ENCODE measurements around the gene ICA1L. TPM values are rescaled to one million over a fixed set of nuclear protein-coding genes. Genes with fewer than 3 reads are reported as not detected.
"Not testable (repeated sequence)": the region's sequence is repeated elsewhere in the genome, so short reads cannot be mapped to it uniquely, and the experiment has no call there.

The ICA1L gene
- total RNA-seq, 1 donor from 2014 or later = 17.8 TPM

DNA sequence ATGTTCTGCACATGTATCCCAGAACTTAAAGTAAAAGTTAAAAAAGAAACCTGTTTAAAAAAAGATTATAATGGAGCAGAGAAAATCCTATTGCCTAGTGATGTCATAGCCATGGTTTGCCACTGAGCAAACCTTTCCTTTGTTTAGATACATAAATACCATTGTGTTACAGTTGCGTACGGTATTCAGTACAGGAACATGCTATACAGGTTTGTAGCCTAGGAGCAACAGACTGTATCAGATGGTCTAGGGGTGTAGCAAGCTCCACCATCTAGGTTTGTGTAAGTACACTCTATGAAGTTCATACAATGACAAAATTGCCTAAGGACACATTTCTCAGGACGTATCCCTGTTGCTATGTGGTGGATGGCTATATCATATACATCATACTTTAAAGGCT, 13.0 kb downstream of the ICA1L start:
- no peak for DNase-seq (ENCODE audit: low spot score, unreplicated experiment)
- H3K4me3 Mint-ChIP-seq (ENCODE audit: low read depth) = no peak overlapping the region
- no peak overlapping the region for H3K27ac Mint-ChIP-seq
- peaks cover 9% of the 10 kb centered on the region for H3K9me3 Mint-ChIP-seq (ENCODE audit: low read depth)
- H3K36me3 Mint-ChIP-seq (ENCODE audit: insufficient read depth) = peaks cover 4% of the 10 kb centered on the region
- TF ChIP-seq, protein P1, sequence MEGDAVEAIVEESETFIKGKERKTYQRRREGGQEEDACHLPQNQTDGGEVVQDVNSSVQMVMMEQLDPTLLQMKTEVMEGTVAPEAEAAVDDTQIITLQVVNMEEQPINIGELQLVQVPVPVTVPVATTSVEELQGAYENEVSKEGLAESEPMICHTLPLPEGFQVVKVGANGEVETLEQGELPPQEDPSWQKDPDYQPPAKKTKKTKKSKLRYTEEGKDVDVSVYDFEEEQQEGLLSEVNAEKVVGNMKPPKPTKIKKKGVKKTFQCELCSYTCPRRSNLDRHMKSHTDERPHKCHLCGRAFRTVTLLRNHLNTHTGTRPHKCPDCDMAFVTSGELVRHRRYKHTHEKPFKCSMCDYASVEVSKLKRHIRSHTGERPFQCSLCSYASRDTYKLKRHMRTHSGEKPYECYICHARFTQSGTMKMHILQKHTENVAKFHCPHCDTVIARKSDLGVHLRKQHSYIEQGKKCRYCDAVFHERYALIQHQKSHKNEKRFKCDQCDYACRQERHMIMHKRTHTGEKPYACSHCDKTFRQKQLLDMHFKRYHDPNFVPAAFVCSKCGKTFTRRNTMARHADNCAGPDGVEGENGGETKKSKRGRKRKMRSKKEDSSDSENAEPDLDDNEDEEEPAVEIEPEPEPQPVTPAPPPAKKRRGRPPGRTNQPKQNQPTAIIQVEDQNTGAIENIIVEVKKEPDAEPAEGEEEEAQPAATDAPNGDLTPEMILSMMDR (IDR thresholded peaks at IDR 0.05; ENCODE audit: unreplicated experiment) = no peak
- peaks cover 2% of the 10 kb centered on the region for H3K4me1 Mint-ChIP-seq (ENCODE audit: low read depth)
- H3K27me3 Mint-ChIP-seq = no peaks in the 10 kb centered on the region

DNA sequence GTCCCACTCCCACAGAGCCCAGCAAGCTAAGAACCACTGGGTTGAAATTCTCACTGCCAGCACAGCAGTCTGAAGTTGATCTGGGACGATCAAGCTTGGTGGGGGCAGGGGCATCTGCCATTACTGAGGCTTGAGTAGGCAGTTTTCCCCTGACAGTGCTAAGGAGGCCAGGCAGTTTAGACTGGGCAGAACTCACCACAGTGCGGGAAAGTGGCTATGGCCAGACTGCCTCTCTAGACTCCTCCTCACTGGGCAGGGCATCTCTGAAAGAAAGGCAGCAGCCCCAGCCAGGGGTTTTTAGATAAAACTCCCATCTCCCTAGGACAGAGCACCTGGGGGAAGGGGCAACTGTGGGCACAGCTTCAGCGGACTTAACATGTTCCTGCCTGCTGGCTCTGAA, 22.2 kb downstream of the ICA1L start:
- H3K4me3 Mint-ChIP-seq (ENCODE audit: low read depth); H3K27me3 Mint-ChIP-seq; H3K9me3 Mint-ChIP-seq (ENCODE audit: low read depth); H3K4me1 Mint-ChIP-seq (ENCODE audit: low read depth); H3K27ac Mint-ChIP-seq; DNase-seq (ENCODE audit: low spot score, unreplicated experiment); H3K36me3 Mint-ChIP-seq (ENCODE audit: insufficient read depth): not testable (repeated sequence)

DNA sequence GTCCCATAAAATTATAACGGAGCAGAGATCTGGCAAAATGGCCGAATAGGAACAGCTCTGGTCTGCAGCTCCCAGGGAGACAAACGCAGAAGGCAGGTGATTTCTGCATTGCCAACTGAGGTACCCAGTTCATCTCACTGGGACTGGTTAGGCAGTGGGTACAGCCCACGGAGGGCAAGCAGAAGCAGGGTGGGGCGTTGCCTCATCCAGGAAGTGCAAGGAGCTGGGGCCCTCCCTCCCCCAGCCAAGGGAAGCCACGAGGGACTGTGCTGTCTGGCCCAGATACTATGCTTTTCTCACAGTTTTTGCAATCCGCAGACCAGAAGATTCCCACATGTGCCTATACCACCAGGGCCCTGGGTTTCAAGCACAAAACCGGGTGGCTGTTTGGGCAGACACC, 22.8 kb downstream of the ICA1L start:
- peaks cover 2% of the 10 kb centered on the region for H3K36me3 Mint-ChIP-seq (ENCODE audit: insufficient read depth)
- H3K4me3 Mint-ChIP-seq (ENCODE audit: low read depth) = no peak overlapping the region
- no peaks in the 10 kb centered on the region for H3K27me3 Mint-ChIP-seq
- H3K4me1 Mint-ChIP-seq (ENCODE audit: low read depth) = no peaks in the 10 kb centered on the region
- TF ChIP-seq, protein P1 (IDR thresholded peaks at IDR 0.05; ENCODE audit: unreplicated experiment) = no peak
- H3K27ac Mint-ChIP-seq = no peak overlapping the region
- no peaks in the 10 kb centered on the region for H3K9me3 Mint-ChIP-seq (ENCODE audit: low read depth)
- DNase-seq (ENCODE audit: low spot score, unreplicated experiment) = no peak

DNA sequence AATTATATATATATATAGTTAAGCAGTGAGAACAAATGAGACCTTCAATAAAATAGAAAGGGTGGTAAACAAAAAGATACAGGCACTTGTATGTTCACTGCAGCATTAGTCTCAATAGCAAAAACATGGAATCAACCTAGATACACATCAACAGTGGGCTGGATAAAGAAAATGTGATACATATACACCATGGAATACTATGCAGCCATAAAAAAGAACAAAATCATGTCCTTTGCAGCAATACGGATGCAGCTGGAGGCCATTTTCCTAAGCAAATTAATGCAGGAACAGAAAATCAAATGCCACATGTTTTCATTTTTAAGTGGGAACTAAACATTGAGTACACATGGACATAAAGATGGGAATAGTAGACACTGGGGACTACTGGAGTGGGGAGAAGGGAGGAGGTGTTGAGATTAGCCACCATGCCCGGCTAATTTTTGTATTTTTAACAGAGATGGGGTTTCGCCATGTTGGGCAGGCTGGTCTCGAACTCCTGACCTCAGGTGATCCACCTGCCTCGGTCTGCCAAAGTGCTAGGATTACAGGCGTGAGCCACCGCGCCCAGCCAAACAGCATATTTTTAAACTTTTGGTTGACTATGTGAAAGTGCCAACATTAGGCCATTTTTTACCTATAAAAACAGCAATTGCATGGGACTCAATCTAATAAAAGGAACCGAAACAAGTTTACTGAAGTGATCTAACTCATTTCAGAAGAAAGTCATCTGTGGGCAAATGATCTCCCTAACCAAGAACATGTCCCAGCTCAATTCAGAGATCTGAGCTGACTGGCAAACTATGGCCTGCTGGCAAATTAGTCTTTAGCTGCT, 23.7 kb downstream of the ICA1L start:
- no peaks in the 10 kb centered on the region for H3K4me1 Mint-ChIP-seq (ENCODE audit: low read depth)
- H3K4me3 Mint-ChIP-seq (ENCODE audit: low read depth) = no peak overlapping the region

GRCh38 chr2:202844656-202845055, 26.9 kb downstream of the ICA1L start:
- peaks cover 6% of the 10 kb centered on the region for H3K9me3 Mint-ChIP-seq (ENCODE audit: low read depth)
- H3K4me1 Mint-ChIP-seq (ENCODE audit: low read depth) = peaks cover under 1% of the 10 kb centered on the region

More for the DNA sequence above, 23.7 kb downstream of the ICA1L start:
- peaks cover 6% of the 10 kb centered on the region for H3K36me3 Mint-ChIP-seq (ENCODE audit: insufficient read depth)
- no peaks in the 10 kb centered on the region for H3K9me3 Mint-ChIP-seq (ENCODE audit: low read depth)
- DNase-seq (ENCODE audit: low spot score, unreplicated experiment) = no peak
- H3K27me3 Mint-ChIP-seq = no peaks in the 10 kb centered on the region
- no peak overlapping the region for H3K27ac Mint-ChIP-seq
- TF ChIP-seq, protein P1 (IDR thresholded peaks at IDR 0.05; ENCODE audit: unreplicated experiment) = no peak

More at GRCh38 chr2:202844656-202845055, 26.9 kb downstream of the ICA1L start:
- DNase-seq (ENCODE audit: low spot score, unreplicated experiment) = no peak
- Mint-ChIP-seq H3K27ac (no peak overlapping the region), H3K36me3 (ENCODE audit: insufficient read depth) (peaks cover 11% of the 10 kb centered on the region), H3K4me3 (ENCODE audit: low read depth) (no peak overlapping the region), H3K27me3 (no peaks in the 10 kb centered on the region)
- TF ChIP-seq, protein P1 (IDR thresholded peaks at IDR 0.05; ENCODE audit: unreplicated experiment) = no peak

All from progenitor cell of endocrine pancreas (in vitro differentiated cells).